K562 (cell line): ENCODE measurements around the gene DPEP3. TPM values are rescaled to one million over a fixed set of nuclear protein-coding genes. Genes with fewer than 3 reads are reported as not detected.

ENCODE experiments used
- E2F3 ChIP-seq: fragments of 250-450 bp; sonication (Bioruptor Pico); IDR thresholded peaks from 2 replicates; pipeline ENCODE4 v1.4.0; 2020; ENCODE audit warnings: mild to moderate bottlenecking
- ELK1 ChIP-seq: sonication (generic); formaldehyde crosslinking; IDR thresholded peaks from 2 replicates; pipeline ENCODE4 v1.8.1; 2022; ENCODE audit warnings: missing genetic modification reagents
- GTF2F1 ChIP-seq: IDR thresholded peaks from 2 replicates; pipeline ENCODE4 v1.6.1; 2011; ENCODE audit warnings: low read depth, low read length, improper control_type of control experiment
- JUN ChIP-seq, 2 experiments: sonication (generic) in 1 of 2; formaldehyde crosslinking in 1 of 2; IDR thresholded peaks; 2 replicates each; pipeline versions ENCODE4 v1.6.1 to v1.8.0; 2012 to 2022; ENCODE audit warnings: borderline replicate concordance in 2 of 2, mild to moderate bottlenecking in 2 of 2, improper control_type of control experiment in 1 of 2, low read depth in 1 of 2, low read length in 1 of 2, missing genetic modification reagents in 1 of 2
- MLLT1 ChIP-seq, 2 experiments: fragments of 450-650 bp; IDR thresholded peaks; 2 replicates each; pipeline ENCODE4 v1.6.1; 2016
- MYNN ChIP-seq, 2 experiments: sonication (generic); formaldehyde crosslinking in 1 of 2; IDR thresholded peaks; 2 replicates each; pipeline versions ENCODE4 v1.5.0 to v1.6.1; 2016 to 2020; ENCODE audit warnings: antibody characterized with exemption in 1 of 2, missing genetic modification reagents in 1 of 2
- NCOA1 ChIP-seq: fragments of 450-650 bp; IDR thresholded peaks from 2 replicates; pipeline ENCODE4 v1.6.1; 2016; ENCODE audit warnings: low read depth
- OTX1 ChIP-seq: fragments of 450-650 bp; formaldehyde crosslinking; IDR thresholded peaks from 2 replicates; pipeline ENCODE4 v1.4.0; 2022; ENCODE audit warnings: mild to moderate bottlenecking
- POLR2G ChIP-seq: fragments of 200-400 bp; formaldehyde crosslinking; IDR thresholded peaks from 2 replicates; pipeline ENCODE4 v1.6.1; 2017; ENCODE audit warnings: low read depth, mild to moderate bottlenecking, antibody characterized with exemption, low read length, moderate library complexity
- POLR3G ChIP-seq: IDR thresholded peaks from 2 replicates; pipeline ENCODE4 v1.6.1; 2011; ENCODE audit not compliant: insufficient read length, insufficient replicate concordance; ENCODE audit errors: extremely low read depth
- PRMT5 ChIP-seq: sonication (generic); formaldehyde crosslinking; IDR thresholded peaks from 2 replicates; pipeline ENCODE4 v1.5.0; 2020; ENCODE audit warnings: missing genetic modification reagents
- RBFOX2 ChIP-seq: fragments of 200-400 bp; formaldehyde crosslinking; IDR thresholded peaks from 2 replicates; pipeline ENCODE4 v1.6.1; 2017; ENCODE audit warnings: low read depth, mild to moderate bottlenecking, low read length, moderate library complexity
- STAG1 ChIP-seq: sonication (generic); formaldehyde crosslinking; IDR thresholded peaks from 2 replicates; pipeline ENCODE4 v1.5.0; 2020; ENCODE audit warnings: missing genetic modification reagents, borderline replicate concordance
- TBL1XR1 ChIP-seq, 2 experiments: IDR thresholded peaks; 2 replicates each; pipeline ENCODE4 v1.6.1; 2012; ENCODE audit warnings: improper control_type of control experiment in 2 of 2, low read length in 2 of 2, mild to moderate bottlenecking in 1 of 2
- ZC3H11A ChIP-seq: IDR thresholded peaks from 2 replicates; pipeline ENCODE4 v1.6.1; 2012; ENCODE audit warnings: low read depth, low read length, improper control_type of control experiment
- ZNF764 ChIP-seq: fragments of 250-450 bp; sonication (Bioruptor Pico); IDR thresholded peaks from 2 replicates; pipeline ENCODE4 v1.4.0; 2020; ENCODE audit warnings: low read depth, mild to moderate bottlenecking, moderate library complexity
- polyA plus RNA-seq, 8 experiments: library from polyadenylated mRNA; depleted of rRNA in 4 of 8; stranded (reverse) in 5 of 8; unstranded in 3 of 8; fragments of >200 nt; fragmentation: Nextera tagmentation in 2 of 8; fragmentation: Illumina TruSeq in 1 of 8; extraction: Ambion mirVana in 2 of 8; extraction: Trizol in 1 of 8; gene quantifications; 2 replicates each; pipeline versions ENCODE4 v1.2.1 to v1.2.3, GENCODE V29; 2011 to 2014; ENCODE audit warnings: inconsistent platforms in 1 of 8, missing spikeins in 1 of 8
- total RNA-seq, 7 experiments: library from RNA; depleted of rRNA in 6 of 7; stranded (reverse); fragments of >200 nt in 6 of 7; fragmentation: Illumina TruSeq in 2 of 7; extraction: Trizol in 2 of 7; gene quantifications; 2 replicates each; pipeline versions ENCODE4 v1.2.1 to v1.2.3, GENCODE V29; 2011 to 2021; ENCODE audit warnings: low replicate concordance in 1 of 7
- TF ChIP-seq, protein P1 (sequence below), 3 experiments: IDR thresholded peaks in 2 of 3; conservative IDR thresholded peaks in 1 of 3; 2 replicates each; pipeline ENCODE4 v1.5.1; 2011 to 2012; ENCODE audit warnings: low read length in 3 of 3, mild to moderate bottlenecking in 3 of 3, control low read depth in 2 of 3, improper control_type of control experiment in 1 of 3, inconsistent platforms in 1 of 3, low read depth in 1 of 3, mixed read lengths in 1 of 3, moderate library complexity in 1 of 3; ENCODE audit not compliant: insufficient read depth in 2 of 3
- TF ChIP-seq, protein P2 (sequence below): fragments of 250-450 bp; sonication (Bioruptor Pico); IDR thresholded peaks from 2 replicates; pipeline ENCODE4 v1.8.0; 2021; ENCODE audit warnings: mild to moderate bottlenecking, moderate library complexity
- TF ChIP-seq, protein P3 (sequence below): sonication (generic); formaldehyde crosslinking; IDR thresholded peaks from 2 replicates; pipeline ENCODE4 v1.8.0; 2022; ENCODE audit warnings: mild to moderate bottlenecking, missing genetic modification reagents

Gene DPEP3
- total and polyA plus RNA-seq, 9 of the 15 experiments (the other 6 are each of a cell fraction or from before 2014, with no cell fraction given), result not detected

- TF ChIP-seq MLLT1 (IDR thresholded peaks at IDR 0.05), result peak; percentile 29 to 58; a peak in 1 of 4 replicates
- TF ChIP-seq MYNN (IDR thresholded peaks at IDR 0.05), result no peak
- no peak for TF ChIP-seq MYNN (CRISPR knock-in tag; IDR thresholded peaks at IDR 0.05)
- no peak for TF ChIP-seq JUN (IDR thresholded peaks at IDR 0.05; ENCODE audit: borderline replicate concordance, low read depth, low read length)
- no peak for TF ChIP-seq JUN (CRISPR knock-in tag; IDR thresholded peaks at IDR 0.05; ENCODE audit: borderline replicate concordance)
- no peak for TF ChIP-seq OTX1
- TF ChIP-seq STAG1 (CRISPR knock-in tag), result 0 out of 2 replicates have a peak, but pooled peaks have one; percentile 22
- no peak for TF ChIP-seq ELK1 (CRISPR knock-in tag)
- TF ChIP-seq, protein P1, sequence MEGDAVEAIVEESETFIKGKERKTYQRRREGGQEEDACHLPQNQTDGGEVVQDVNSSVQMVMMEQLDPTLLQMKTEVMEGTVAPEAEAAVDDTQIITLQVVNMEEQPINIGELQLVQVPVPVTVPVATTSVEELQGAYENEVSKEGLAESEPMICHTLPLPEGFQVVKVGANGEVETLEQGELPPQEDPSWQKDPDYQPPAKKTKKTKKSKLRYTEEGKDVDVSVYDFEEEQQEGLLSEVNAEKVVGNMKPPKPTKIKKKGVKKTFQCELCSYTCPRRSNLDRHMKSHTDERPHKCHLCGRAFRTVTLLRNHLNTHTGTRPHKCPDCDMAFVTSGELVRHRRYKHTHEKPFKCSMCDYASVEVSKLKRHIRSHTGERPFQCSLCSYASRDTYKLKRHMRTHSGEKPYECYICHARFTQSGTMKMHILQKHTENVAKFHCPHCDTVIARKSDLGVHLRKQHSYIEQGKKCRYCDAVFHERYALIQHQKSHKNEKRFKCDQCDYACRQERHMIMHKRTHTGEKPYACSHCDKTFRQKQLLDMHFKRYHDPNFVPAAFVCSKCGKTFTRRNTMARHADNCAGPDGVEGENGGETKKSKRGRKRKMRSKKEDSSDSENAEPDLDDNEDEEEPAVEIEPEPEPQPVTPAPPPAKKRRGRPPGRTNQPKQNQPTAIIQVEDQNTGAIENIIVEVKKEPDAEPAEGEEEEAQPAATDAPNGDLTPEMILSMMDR (IDR thresholded peaks at IDR 0.05 in 2 of 3, conservative IDR thresholded peaks at IDR 0.05 in 1 of 3; ENCODE audit: insufficient read depth in 2 of 3, low read depth in 1 of 3, low read length in 3 of 3), result 0 out of 6 replicates have a peak, but pooled peaks of 1 of the 3 experiments have one; percentile 12
- peak; percentile 79 for TF ChIP-seq POLR2G
- no peak for TF ChIP-seq ZC3H11A
- no peak for TF ChIP-seq GTF2F1
- no peak for TF ChIP-seq ZNF764
- no peak for TF ChIP-seq E2F3 (CRISPR knock-in tag)
- TF ChIP-seq TBL1XR1 (IDR thresholded peaks at IDR 0.05; ENCODE audit: low read length in 2 of 2), result no peak
- TF ChIP-seq, protein P2, sequence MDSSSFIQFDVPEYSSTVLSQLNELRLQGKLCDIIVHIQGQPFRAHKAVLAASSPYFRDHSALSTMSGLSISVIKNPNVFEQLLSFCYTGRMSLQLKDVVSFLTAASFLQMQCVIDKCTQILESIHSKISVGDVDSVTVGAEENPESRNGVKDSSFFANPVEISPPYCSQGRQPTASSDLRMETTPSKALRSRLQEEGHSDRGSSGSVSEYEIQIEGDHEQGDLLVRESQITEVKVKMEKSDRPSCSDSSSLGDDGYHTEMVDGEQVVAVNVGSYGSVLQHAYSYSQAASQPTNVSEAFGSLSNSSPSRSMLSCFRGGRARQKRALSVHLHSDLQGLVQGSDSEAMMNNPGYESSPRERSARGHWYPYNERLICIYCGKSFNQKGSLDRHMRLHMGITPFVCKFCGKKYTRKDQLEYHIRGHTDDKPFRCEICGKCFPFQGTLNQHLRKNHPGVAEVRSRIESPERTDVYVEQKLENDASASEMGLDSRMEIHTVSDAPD (CRISPR knock-in tag), result no peak
- TF ChIP-seq PRMT5 (CRISPR knock-in tag), result 0 out of 2 replicates have a peak, but pooled peaks have one; percentile 15
- TF ChIP-seq POLR3G, result no peak
- TF ChIP-seq, protein P3, sequence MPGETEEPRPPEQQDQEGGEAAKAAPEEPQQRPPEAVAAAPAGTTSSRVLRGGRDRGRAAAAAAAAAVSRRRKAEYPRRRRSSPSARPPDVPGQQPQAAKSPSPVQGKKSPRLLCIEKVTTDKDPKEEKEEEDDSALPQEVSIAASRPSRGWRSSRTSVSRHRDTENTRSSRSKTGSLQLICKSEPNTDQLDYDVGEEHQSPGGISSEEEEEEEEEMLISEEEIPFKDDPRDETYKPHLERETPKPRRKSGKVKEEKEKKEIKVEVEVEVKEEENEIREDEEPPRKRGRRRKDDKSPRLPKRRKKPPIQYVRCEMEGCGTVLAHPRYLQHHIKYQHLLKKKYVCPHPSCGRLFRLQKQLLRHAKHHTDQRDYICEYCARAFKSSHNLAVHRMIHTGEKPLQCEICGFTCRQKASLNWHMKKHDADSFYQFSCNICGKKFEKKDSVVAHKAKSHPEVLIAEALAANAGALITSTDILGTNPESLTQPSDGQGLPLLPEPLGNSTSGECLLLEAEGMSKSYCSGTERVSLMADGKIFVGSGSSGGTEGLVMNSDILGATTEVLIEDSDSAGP (CRISPR knock-in tag), result 0 out of 2 replicates have a peak, but pooled peaks have one; percentile 30
- TF ChIP-seq NCOA1, result 0 out of 2 replicates have a peak, but pooled peaks have one; percentile 19
- peak; percentile 77 for TF ChIP-seq RBFOX2
Measured at GRCh38 chr16:67936124-67936879, 44.0 kb downstream of the DPEP3 start, which contains the start of gene PSMB10 (continued).
